Parietal lobe (tissue), 2 donors: ENCODE results near the gene GOLGA8B. TPM values are rescaled to one million over a fixed set of nuclear protein-coding genes. Genes with fewer than 3 reads are reported as not detected.

ENCODE experiments used
- small RNA-seq: library from RNA; depleted of rRNA; stranded (forward); fragments of <200 nt; gene quantifications from one replicate; pipeline ENCODE3, GENCODE V24; 2014; ENCODE audit warnings: low replicate concordance
- total RNA-seq: library from RNA; depleted of rRNA; stranded (reverse); fragments of >200 nt; gene quantifications from one replicate; pipeline ENCODE4 v1.2.3, GENCODE V29; 2014

The GOLGA8B gene, protein sequence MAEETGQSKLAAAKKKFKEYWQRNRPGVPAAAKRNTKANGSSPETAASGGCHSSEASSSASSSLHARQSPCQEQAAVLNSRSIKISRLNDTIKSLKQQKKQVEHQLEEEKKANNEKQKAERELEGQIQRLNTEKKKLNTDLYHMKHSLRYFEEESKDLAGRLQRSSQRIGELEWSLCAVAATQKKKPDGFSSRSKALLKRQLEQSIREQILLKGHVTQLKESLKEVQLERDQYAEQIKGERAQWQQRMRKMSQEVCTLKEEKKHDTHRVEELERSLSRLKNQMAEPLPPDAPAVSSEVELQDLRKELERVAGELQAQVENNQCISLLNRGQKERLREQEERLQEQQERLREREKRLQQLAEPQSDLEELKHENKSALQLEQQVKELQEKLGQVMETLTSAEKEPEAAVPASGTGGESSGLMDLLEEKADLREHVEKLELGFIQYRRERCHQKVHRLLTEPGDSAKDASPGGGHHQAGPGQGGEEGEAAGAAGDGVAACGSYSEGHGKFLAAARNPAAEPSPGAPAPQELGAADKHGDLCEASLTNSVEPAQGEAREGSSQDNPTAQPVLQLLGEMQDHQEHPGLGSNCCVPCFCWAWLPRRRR
- total RNA-seq = 133 TPM

DNA sequence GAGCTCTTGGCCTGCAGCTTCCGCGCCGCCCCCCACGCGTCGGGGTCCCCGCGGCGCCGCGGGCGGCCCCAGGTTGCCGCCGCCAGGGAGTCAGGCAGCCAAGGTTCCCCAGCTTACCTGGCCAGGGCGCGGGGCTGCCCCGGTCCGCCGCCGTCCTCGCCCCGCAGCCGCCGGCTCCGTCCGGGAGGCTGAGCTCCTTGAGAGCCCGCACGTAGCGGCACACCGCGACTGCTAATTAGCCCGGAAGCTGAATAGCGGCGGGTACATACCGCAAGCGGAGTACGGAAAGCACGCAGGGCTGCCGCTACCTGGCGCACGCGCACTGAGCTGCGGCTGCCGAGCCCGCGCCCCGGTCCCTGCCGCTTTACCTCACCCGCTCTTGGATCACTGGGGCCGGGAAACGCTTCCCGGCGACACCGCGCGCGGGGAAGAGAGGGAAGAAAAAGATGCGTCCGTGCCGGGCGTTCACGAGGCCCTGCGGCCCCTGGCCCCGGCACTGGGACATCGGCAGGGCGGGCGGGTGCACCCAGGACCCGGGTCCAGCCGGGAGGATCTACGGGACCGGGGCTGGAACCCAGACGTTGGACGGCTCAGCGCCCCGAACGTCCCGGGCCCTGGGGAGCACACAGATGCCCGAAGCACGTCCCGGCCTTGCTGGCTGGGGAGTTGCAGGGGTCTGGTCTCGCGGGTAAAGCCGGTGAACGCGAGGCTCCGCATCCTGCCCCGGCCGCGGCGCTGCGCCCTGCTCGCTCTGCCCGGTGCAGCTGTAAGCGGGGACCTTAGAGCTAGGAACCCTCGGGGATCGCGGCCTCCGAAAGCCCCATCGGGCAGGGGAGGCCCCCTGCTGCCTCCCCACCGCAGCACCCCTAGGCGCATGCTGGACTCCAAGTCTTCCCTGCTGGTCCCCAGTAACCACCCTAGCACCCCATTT lies at the start of gene GOLGA8B:
GOLGA8B (minus strand) TSS at position 253 of the 931 bp plus-strand sequence. CDS start 47,739 bp downstream, outside the sequence.

Small RNAs within 50 kb of the gene (small RNA-seq; reads per million reads assigned to genes)
- 0.09 reads per million for gene RF00425

Other genes starting within 250 kb of the GOLGA8B start
- gene SLC12A6, start 245.9 kb downstream of the GOLGA8B start, total RNA-seq = 62.0 TPM
- gene NOP10, start 240.5 kb downstream of the GOLGA8B start, total RNA-seq = 59.2 TPM
- not detected for gene NUTM1, start 240.3 kb downstream of the GOLGA8B start, total RNA-seq
- gene LPCAT4, start 216.5 kb downstream of the GOLGA8B start, total RNA-seq = 36.3 TPM
- gene GOLGA8A, start 145.8 kb downstream of the GOLGA8B start, total RNA-seq = 68.9 TPM
- 0.94 TPM for gene GJD2, start 171.3 kb upstream of the GOLGA8B start, total RNA-seq
- under 0.01 TPM for gene ACTC1, start 211.9 kb upstream of the GOLGA8B start, total RNA-seq